ENCODE results near the gene TOLLIP. TPM values are rescaled to one million over a fixed set of nuclear protein-coding genes. Genes with fewer than 3 reads are reported as not detected.

The TOLLIP gene
- total RNA-seq, 4 donors from 2014 or later = 43.7 to 77.3 (median 70.6) TPM

DNA sequence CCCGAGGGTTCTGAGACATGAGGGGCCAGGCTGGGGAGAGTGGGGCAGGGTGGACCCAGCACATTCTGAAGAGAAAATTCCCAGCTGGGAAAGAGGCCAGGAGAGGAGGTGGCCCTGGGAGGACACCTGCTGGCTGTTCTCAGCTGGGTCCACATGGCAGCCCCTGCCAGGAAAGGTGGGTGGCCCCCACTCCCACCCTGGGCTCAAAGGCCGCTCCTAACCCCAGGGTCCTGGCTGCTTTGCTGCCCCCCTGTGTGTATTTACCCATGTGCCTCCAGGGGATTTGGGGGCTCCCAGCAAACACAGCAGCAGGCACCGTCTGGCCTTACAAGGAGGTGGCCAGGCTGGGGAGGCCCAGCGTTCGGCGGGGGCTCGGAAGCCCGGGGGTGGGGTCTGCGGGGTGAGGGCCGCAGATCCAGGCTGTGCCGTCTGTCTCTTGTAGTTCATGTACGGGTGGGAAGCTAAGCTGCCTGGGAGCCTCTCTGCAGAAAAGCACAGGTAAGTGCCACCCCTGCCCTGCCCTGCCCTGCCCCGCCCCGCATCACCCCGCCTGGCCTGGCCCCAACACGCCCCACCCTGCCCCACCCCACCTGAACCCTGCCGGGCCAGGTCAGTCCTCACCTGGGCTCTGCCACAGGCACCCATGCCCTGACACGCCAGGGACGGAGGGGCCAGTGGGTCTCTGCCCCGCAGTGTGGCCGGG lies 75.9 kb downstream of the TOLLIP start:
- no peaks in the 10 kb centered on the region for H3K36me3 ChIP-seq
- H3K9me3 ChIP-seq = no peaks in the 10 kb centered on the region
- no peaks in the 10 kb centered on the region for H3K27me3 ChIP-seq
- TF ChIP-seq POLR2A (IDR thresholded peaks at IDR 0.05) = no peak
- peak in 3 of 6 experiments; percentile 23 to 37 (median 29) for TF ChIP-seq CTCF (IDR thresholded peaks at IDR 0.05)
- H3K4me1 ChIP-seq = peaks cover 0 to 14% (median 0%) of the 10 kb centered on the region in 4 donors
- H3K4me3 ChIP-seq = no peak overlapping the region
- DNase-seq = peak in 1 of 3 donors; percentile 71
- no peak overlapping the region for H3K27ac ChIP-seq

- Histone ChIP-seq H3K27ac (no peak overlapping the region), H3K36me3 (no peaks in the 10 kb centered on the region), H3K27me3 (no peaks in the 10 kb centered on the region), H3K4me3 (no peak overlapping the region), H3K4me1 (peaks cover 0 to 14% (median 0%) of the 10 kb centered on the region in 4 donors), H3K9me3 (no peaks in the 10 kb centered on the region)
- no peak for TF ChIP-seq CTCF (IDR thresholded peaks at IDR 0.05)
- no peak for TF ChIP-seq POLR2A (IDR thresholded peaks at IDR 0.05)
- peak in 1 of 3 donors; percentile 45 for DNase-seq
These were observed 76.5 kb downstream of the TOLLIP start for GRCh38 chr11:1232883-1233321.

DNA sequence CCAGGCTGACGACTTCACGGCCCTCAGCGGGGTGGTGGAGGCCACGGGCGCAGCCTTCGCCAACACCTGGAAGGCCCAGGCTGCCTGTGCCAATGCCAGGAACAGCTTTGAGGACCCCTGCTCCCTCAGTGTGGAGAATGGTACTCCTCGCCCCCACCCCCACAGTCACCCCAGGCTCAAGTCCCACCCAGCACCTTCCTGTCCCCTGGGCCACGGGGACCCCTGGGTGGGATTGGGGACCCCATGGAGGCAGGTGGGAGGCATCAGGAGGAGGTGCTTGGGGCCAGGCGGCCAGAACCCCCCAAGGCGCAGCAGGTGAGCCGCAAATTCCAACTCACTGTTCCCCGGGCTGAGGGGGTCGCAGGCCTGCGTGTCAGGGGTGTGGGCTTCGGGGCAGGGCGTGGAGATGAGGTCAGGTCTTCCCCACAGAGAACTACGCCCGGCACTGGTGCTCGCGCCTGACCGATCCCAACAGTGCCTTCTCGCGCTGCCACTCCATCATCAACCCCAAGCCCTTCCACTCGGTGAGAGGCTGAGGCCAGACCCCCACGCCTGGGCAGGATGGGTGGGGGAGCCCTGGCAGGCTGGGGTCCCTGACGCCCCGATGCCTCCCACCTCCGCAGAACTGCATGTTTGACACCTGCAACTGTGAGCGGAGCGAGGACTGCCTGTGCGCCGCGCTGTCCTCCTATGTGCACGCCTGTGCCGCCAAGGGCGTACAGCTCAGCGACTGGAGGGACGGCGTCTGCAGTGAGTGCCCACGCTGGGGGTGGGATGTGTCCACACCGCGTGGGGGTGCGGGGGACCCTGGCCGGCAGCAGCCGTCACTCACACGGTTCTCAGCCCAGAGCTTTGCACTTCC lies 77.2 kb downstream of the TOLLIP start:
- no peak overlapping the region for H3K27ac ChIP-seq
- DNase-seq = peak in 1 of 3 donors; percentile 41
- no peaks in the 10 kb centered on the region for H3K9me3 ChIP-seq
- H3K27me3 ChIP-seq = no peaks in the 10 kb centered on the region
- no peaks in the 10 kb centered on the region for H3K36me3 ChIP-seq
- H3K4me3 ChIP-seq = no peak overlapping the region
- TF ChIP-seq POLR2A (IDR thresholded peaks at IDR 0.05) = no peak
- no peak for TF ChIP-seq CTCF (IDR thresholded peaks at IDR 0.05)
- H3K4me1 ChIP-seq = peaks cover 0 to 14% (median 0%) of the 10 kb centered on the region in 4 donors

DNA sequence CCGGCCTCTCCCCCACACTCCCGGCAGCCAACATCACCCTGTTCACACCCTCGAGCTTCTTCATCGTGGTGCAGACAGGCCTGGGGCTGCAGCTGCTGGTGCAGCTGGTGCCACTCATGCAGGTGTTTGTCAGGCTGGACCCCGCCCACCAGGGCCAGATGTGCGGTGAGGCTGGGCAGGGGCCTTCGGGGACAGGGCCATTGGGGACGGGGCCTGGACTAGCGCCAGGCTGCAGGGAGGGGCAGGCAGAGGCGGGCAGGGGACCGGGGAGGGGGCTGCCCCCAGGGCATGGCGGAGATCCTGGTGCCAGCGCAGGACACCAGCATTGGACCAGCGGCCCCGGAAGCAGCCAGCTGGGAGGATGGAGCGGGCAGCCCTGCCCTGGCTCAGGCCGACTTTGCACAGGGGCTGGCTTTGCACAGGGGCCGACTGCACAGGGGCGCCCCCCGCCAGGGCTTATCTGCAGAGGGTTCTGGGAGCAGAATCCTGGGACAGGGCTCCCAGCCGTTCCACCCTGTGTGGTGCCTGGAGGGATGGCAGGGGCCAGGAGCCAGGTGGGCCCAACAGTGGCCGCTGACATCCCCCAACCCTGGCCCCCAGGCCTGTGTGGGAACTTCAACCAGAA lies 77.9 kb downstream of the TOLLIP start:
- Histone ChIP-seq H3K4me3 (no peak overlapping the region), H3K4me1 (peaks cover 0 to 14% (median 0%) of the 10 kb centered on the region in 4 donors), H3K9me3 (no peaks in the 10 kb centered on the region), H3K27me3 (no peaks in the 10 kb centered on the region), H3K27ac (no peak overlapping the region), H3K36me3 (no peaks in the 10 kb centered on the region)
- peak in 1 of 3 donors; percentile 46 for DNase-seq
- no peak for TF ChIP-seq CTCF (IDR thresholded peaks at IDR 0.05)
- TF ChIP-seq POLR2A (IDR thresholded peaks at IDR 0.05) = no peak

Measured in Peyer's patch (tissue), 4 donors.